SH-SY5Y (cell line): ENCODE data around the gene BOK.

Experiments
- GATA2 ChIP-seq: IDR thresholded peaks from 2 replicates; pipeline ENCODE4 v1.6.1; 2011; ENCODE audit warnings: mild to moderate bottlenecking, low read depth, low read length
- GATA3 ChIP-seq: IDR thresholded peaks from 2 replicates; pipeline ENCODE4 v1.6.1; 2011; ENCODE audit warnings: low read depth, mild to moderate bottlenecking, low read length, moderate library complexity

- TF ChIP-seq GATA2: no peak
- TF ChIP-seq GATA3: no peak
Observed at GRCh38 chr2:241514986-241515737, 43.4 kb upstream of the BOK start.
